Measurements from ENCODE around the gene ZNRF3. TPM values are rescaled to one million over a fixed set of nuclear protein-coding genes. Genes with fewer than 3 reads are reported as not detected.

The ZNRF3 gene
- total RNA-seq, 8 experiments from 2014 or later: 3.0 to 11.3 (median 5.2) TPM

GRCh38 chr22:28986366-28986765 is 103.0 kb downstream of the ZNRF3 start:
- in situ Hi-C loops (cut with MboI; ENCODE audit: low pct_unique_long_range_greater_than_20kb in 2 of 9, low sequenced_read_pairs in 9 of 9, unreplicated experiment in 9 of 9): no loop called here
- Histone ChIP-seq H3K4me1 (replicated peaks in 1 of 2) (peaks cover 10 to 17% of the 10 kb centered on the region in 2 donors), H3K27ac (no peak overlapping the region), H3K4me3 (no peak overlapping the region)
- ATAC-seq (replicated peaks in 6 of 8): peak in 1 of 8 experiments; percentile 11
- WGBS, 10 experiments: 50 to 94% (median 92%) methylated on average over 1 to 3 of the region's 3 CpGs; no CpG with 5 or more reads in 3 of the 10 experiments

- in situ Hi-C loops (cut with MboI; ENCODE audit: low pct_unique_long_range_greater_than_20kb in 2 of 9, low sequenced_read_pairs in 9 of 9, unreplicated experiment in 9 of 9): no loop called here
- H3K4me1 ChIP-seq (replicated peaks in 1 of 2): peaks cover 7 to 12% of the 10 kb centered on the region in 2 donors
- H3K27ac ChIP-seq: no peak overlapping the region
- ATAC-seq (replicated peaks in 6 of 8): no peak
- WGBS, 10 experiments: 73 to 100% (median 96%) methylated on average over 1 to 3 of the region's 4 CpGs; no CpG with 5 or more reads in 1 of the 10 experiments
- H3K4me3 ChIP-seq: no peak overlapping the region
Observed at GRCh38 chr22:28988457-28988856, 105.1 kb downstream of the ZNRF3 start.

GRCh38 chr22:28989035-28989464 is 105.7 kb downstream of the ZNRF3 start:
- ATAC-seq (replicated peaks in 6 of 8): peak in 5 of 8 experiments; percentile 20 to 85 (median 58)

GRCh38 chr22:28989484-28989883 is 106.1 kb downstream of the ZNRF3 start:
- in situ Hi-C loops (cut with MboI; ENCODE audit: low pct_unique_long_range_greater_than_20kb in 2 of 9, low sequenced_read_pairs in 9 of 9, unreplicated experiment in 9 of 9): no loop called here
- Histone ChIP-seq H3K4me3 (no peak overlapping the region), H3K4me1 (replicated peaks in 1 of 2) (peaks cover 7 to 11% of the 10 kb centered on the region in 2 donors), H3K27ac (peak overlapping the region in 1 of 2 donors; percentile 1)
- 22 to 100% (median 66%) methylated on average over 2 to 3 of the region's 7 CpGs; no CpG with 5 or more reads in 2 of the 10 experiments for WGBS, 10 experiments
- peak in 2 of 8 experiments; percentile 24 to 26 for ATAC-seq (replicated peaks in 6 of 8)

More at GRCh38 chr22:28989035-28989464, 105.7 kb downstream of the ZNRF3 start:
- WGBS, 10 experiments: 20 to 100% (median 50%) methylated on average over 1 to 5 of the region's 5 CpGs
- in situ Hi-C loops (cut with MboI; ENCODE audit: low pct_unique_long_range_greater_than_20kb in 2 of 9, low sequenced_read_pairs in 9 of 9, unreplicated experiment in 9 of 9): no loop called here
- Histone ChIP-seq H3K27ac (no peak overlapping the region), H3K4me3 (no peak overlapping the region), H3K4me1 (replicated peaks in 1 of 2) (peaks cover 7 to 12% of the 10 kb centered on the region in 2 donors)

GRCh38 chr22:28989912-28990311 is 106.5 kb downstream of the ZNRF3 start:
- Histone ChIP-seq H3K27ac (peak overlapping the region in 1 of 2 donors; percentile 1), H3K4me3 (no peak overlapping the region), H3K4me1 (replicated peaks in 1 of 2) (peaks cover 7 to 10% of the 10 kb centered on the region in 2 donors)
- in situ Hi-C loops (cut with MboI; ENCODE audit: low pct_unique_long_range_greater_than_20kb in 2 of 9, low sequenced_read_pairs in 9 of 9, unreplicated experiment in 9 of 9): no loop called here
- no peak for ATAC-seq (replicated peaks in 6 of 8)
- 61 to 93% (median 82%) methylated on average over 2 to 4 of the region's 4 CpGs for WGBS, 10 experiments

- 83 to 100% (median 98%) methylated on average over 1 to 4 of the region's 4 CpGs; no CpG with 5 or more reads in 4 of the 10 experiments for WGBS, 10 experiments
- Histone ChIP-seq H3K27ac (no peak overlapping the region), H3K4me3 (no peak overlapping the region), H3K4me1 (replicated peaks in 1 of 2) (peaks cover 7 to 10% of the 10 kb centered on the region in 2 donors)
- in situ Hi-C loops (cut with MboI; ENCODE audit: low pct_unique_long_range_greater_than_20kb in 2 of 9, low sequenced_read_pairs in 9 of 9, unreplicated experiment in 9 of 9): no loop called here
- ATAC-seq (replicated peaks in 6 of 8): no peak
Observed at GRCh38 chr22:28992565-28993356, 109.4 kb downstream of the ZNRF3 start.

- ATAC-seq (replicated peaks in 6 of 8): no peak
- Histone ChIP-seq H3K27ac (no peak overlapping the region), H3K4me1 (replicated peaks in 1 of 2) (peaks cover 4% of the 10 kb centered on the region in 2 donors), H3K4me3 (no peak overlapping the region)
- 80 to 100% (median 100%) methylated on average over 1 to 4 of the region's 4 CpGs; no CpG with 5 or more reads in 1 of the 10 experiments for WGBS, 10 experiments
- in situ Hi-C loops (cut with MboI; ENCODE audit: low pct_unique_long_range_greater_than_20kb in 2 of 9, low sequenced_read_pairs in 9 of 9, unreplicated experiment in 9 of 9): no loop called here
Observed at GRCh38 chr22:28994522-28994921, 111.2 kb downstream of the ZNRF3 start.

- in situ Hi-C loops (cut with MboI; ENCODE audit: low pct_unique_long_range_greater_than_20kb in 2 of 9, low sequenced_read_pairs in 9 of 9, unreplicated experiment in 9 of 9): no loop called here
- H3K4me1 ChIP-seq (replicated peaks in 1 of 2): peaks cover 0 to 6% of the 10 kb centered on the region in 2 donors
- no peak overlapping the region for H3K4me3 ChIP-seq
- WGBS, 10 experiments: 75 to 100% (median 90%) methylated on average over 1 to 2 of the region's 2 CpGs; no CpG with 5 or more reads in 6 of the 10 experiments
- H3K27ac ChIP-seq: no peak overlapping the region
- no peak for ATAC-seq (replicated peaks in 6 of 8)
Observed at GRCh38 chr22:28995551-28995950, 112.2 kb downstream of the ZNRF3 start.

- H3K27ac ChIP-seq: no peak overlapping the region
- ATAC-seq (replicated peaks in 6 of 8): no peak
- peaks cover 0 to 6% of the 10 kb centered on the region in 2 donors for H3K4me1 ChIP-seq (replicated peaks in 1 of 2)
- no peak overlapping the region for H3K4me3 ChIP-seq
- in situ Hi-C loops (cut with MboI; ENCODE audit: low pct_unique_long_range_greater_than_20kb in 2 of 9, low sequenced_read_pairs in 9 of 9, unreplicated experiment in 9 of 9): no loop called here
- WGBS, 10 experiments: 86 to 100% (median 100%) methylated on average over 1 to 3 of the region's 3 CpGs; no CpG with 5 or more reads in 3 of the 10 experiments
Observed at GRCh38 chr22:28997342-28997741, 114.0 kb downstream of the ZNRF3 start.

GRCh38 chr22:28998681-28999080 is 115.3 kb downstream of the ZNRF3 start:
- 92 to 100% methylated on average over 2 to 3 of the region's 3 CpGs; no CpG with 5 or more reads in 8 of the 10 experiments for WGBS, 10 experiments
- H3K4me1 ChIP-seq (replicated peaks in 1 of 2): peaks cover 0 to 6% of the 10 kb centered on the region in 2 donors
- H3K27ac ChIP-seq: no peak overlapping the region
- in situ Hi-C loops (cut with MboI; ENCODE audit: low pct_unique_long_range_greater_than_20kb in 2 of 9, low sequenced_read_pairs in 9 of 9, unreplicated experiment in 9 of 9): no loop called here
- H3K4me3 ChIP-seq: no peak overlapping the region
- ATAC-seq (replicated peaks in 6 of 8): no peak

GRCh38 chr22:28999510-28999909 is 116.1 kb downstream of the ZNRF3 start:
- in situ Hi-C loops (cut with MboI; ENCODE audit: low pct_unique_long_range_greater_than_20kb in 2 of 9, low sequenced_read_pairs in 9 of 9, unreplicated experiment in 9 of 9): no loop called here
- Histone ChIP-seq H3K4me3 (no peak overlapping the region), H3K27ac (no peak overlapping the region), H3K4me1 (replicated peaks in 1 of 2) (peaks cover 7 to 14% of the 10 kb centered on the region in 2 donors)
- 77 to 100% (median 87%) methylated on average over 1 to 5 of the region's 7 CpGs; no CpG with 5 or more reads in 3 of the 10 experiments for WGBS, 10 experiments
- peak in 1 of 8 experiments; percentile 28 for ATAC-seq (replicated peaks in 6 of 8)

GRCh38 chr22:28999919-29000556 is 116.7 kb downstream of the ZNRF3 start:
- no peak for ATAC-seq (replicated peaks in 6 of 8)
- Histone ChIP-seq H3K27ac (no peak overlapping the region), H3K4me3 (no peak overlapping the region), H3K4me1 (replicated peaks in 1 of 2) (peaks cover 12 to 19% of the 10 kb centered on the region in 2 donors)
- in situ Hi-C loops (cut with MboI; ENCODE audit: low pct_unique_long_range_greater_than_20kb in 2 of 9, low sequenced_read_pairs in 9 of 9, unreplicated experiment in 9 of 9): loop anchor here in 1 of 9 experiments (25.0 kb wide), 1 partner anchor 88 kb away; no protein-coding TSS in a partner anchor
- 50 to 100% (median 77%) methylated on average over 1 of the region's 1 CpG; no CpG with 5 or more reads in 2 of the 10 experiments for WGBS, 10 experiments

- Histone ChIP-seq H3K4me3 (no peak overlapping the region), H3K27ac (no peak overlapping the region), H3K4me1 (replicated peaks in 1 of 2) (peaks cover 18 to 25% of the 10 kb centered on the region in 2 donors)
- in situ Hi-C loops (cut with MboI; ENCODE audit: low pct_unique_long_range_greater_than_20kb in 2 of 9, low sequenced_read_pairs in 9 of 9, unreplicated experiment in 9 of 9): loop anchor here in 1 of 9 experiments (25.0 kb wide), 1 partner anchor 88 kb away; no protein-coding TSS in a partner anchor
- 80 to 100% (median 93%) methylated on average over 2 to 3 of the region's 5 CpGs; no CpG with 5 or more reads in 6 of the 10 experiments for WGBS, 10 experiments
- no peak for ATAC-seq (replicated peaks in 6 of 8)
Observed at GRCh38 chr22:29000641-29001040, 117.3 kb downstream of the ZNRF3 start.
